HL-60/S4 (cell line): ENCODE results near the gene ABCG4.
"Not testable (repeated sequence)": the region's sequence is repeated elsewhere in the genome, so short reads cannot be mapped to it uniquely, and the experiment has no call there.

Experiments used
- in situ Hi-C: fragments of 300-500 bp; cut with MboI; formaldehyde crosslinking; loops from 2 replicates; pipeline ENCODE4 v1.14.3; 2022; ENCODE audit warnings: low sequenced_read_pairs

Gene ABCG4

DNA sequence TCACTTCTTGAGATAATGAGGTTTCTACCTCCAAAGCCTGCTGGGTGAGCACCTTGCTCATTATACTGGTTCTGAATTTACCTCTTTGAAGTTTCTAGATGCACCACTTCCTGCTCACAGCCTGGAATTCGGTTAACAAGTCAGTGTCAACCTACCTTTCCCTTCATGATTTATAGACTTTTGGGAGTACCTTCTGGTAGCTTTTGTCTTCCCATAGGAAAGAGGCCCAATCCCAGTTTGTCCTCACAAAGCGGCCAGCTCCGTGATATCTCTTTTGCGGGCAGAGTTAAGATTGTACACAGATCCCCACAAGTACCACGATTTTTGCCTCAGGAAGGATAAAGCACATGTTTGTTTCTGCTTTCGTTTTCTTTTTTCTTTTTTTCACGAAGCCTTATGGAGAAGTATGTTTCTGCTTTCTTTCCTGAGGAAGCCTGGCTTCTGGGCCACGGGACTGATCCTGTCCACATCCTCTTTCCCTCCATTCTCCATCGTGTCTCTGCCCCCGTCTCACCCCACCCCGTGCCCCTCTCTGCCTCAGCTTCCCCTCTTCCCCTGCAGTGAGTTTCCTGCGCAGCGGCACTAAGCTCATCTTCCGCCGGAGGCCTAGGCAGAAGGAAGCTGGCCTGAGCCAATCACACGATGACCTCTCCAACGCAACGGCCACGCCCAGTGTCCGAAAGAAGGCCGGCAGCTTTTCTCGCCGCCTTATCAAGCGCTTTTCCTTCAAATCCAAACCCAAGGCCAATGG is 33.2 kb upstream of the ABCG4 start:
- in situ Hi-C loops, result no loop called here

DNA sequence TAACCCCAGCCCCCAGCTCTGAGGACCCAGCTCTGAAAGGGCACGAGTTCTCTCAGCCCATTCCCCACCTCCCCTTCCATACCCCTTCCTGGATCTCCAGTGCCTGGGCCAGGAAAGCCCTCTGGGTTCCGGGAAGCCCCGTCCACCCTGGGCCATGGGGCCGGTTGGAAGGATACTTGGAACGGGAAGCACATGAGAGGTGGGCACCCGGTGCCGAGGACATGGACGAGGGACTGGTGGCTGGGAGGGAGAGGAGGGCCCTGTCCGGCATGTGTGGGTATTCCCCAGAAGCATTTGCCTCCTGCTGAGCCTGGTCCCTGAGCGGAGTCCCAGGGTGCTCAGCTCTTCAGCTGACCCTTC is 32.6 kb upstream of the ABCG4 start:
- in situ Hi-C loops, result no loop called here

DNA sequence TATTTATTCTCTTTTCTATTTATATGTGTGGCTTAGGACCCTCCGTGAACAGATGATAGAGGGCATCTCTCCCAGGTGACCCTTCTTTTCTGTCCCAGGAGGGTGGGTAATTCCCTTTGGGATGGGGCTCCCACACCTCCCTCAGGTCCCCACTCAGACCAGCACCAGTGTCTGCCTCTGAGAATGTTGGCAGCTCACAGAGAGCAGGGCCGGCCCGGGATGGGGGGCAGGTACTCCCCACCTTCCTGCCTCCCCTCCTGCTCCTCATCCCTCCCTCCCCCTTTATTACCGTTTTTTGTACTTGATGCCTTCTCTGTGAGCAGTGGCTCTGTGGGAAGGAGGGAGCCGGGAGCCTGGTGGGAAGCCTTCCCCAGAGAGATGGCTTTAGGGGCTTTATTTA is 32.3 kb upstream of the ABCG4 start:
- in situ Hi-C loops, result no loop called here

DNA sequence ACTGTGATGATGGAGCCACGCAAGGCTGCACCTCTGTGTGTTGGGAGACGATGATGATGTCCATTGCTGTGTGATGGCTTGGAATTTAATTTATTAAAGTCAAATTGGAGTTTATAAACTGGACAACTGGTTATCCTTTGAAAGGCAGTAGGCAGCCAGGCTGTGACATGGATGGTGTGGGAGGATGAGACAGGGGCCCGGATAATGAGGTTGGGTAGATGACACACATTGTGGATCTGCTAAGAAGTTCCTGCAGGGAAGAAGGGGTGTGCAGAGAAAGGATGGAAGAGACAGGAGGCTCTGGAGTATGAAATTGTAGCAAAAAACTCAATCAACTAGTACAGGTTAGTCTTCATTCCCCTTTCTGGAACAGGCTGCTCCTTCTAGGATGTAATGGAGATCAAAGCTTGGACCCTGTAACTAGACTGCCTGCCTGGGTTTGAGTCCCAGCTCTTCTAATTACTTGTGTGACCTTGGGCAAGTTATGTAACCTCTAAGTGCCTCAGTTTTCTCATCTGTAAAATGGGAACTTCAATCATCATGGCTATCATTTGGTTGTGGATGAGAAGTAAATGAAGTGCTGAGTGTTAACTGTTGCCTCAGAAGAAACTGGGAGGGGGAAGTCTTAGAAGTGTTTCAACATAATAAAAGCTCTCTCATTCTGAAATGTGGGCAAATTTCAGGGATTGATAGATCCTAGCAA is 31.7 kb upstream of the ABCG4 start:
- in situ Hi-C loops, result no loop called here

DNA sequence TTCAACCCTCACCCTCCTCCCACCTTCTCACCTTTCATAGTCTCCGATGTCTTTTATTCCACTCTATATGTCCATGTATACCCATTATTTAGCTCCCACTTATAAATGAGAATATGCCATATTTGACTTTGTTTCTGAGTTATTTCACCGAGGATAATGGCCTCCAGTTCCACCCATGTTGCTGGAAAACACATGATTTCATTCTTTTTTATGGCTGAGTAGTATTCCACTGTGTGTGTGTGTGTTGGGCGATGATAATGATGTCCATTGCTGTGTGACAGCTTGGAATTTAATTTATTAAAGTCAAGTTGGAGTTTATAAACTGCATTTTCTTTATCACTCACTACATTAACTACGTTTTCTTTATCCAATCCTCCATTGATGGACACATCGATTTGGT is 30.6 kb upstream of the ABCG4 start:
- in situ Hi-C loops, result no loop called here

DNA sequence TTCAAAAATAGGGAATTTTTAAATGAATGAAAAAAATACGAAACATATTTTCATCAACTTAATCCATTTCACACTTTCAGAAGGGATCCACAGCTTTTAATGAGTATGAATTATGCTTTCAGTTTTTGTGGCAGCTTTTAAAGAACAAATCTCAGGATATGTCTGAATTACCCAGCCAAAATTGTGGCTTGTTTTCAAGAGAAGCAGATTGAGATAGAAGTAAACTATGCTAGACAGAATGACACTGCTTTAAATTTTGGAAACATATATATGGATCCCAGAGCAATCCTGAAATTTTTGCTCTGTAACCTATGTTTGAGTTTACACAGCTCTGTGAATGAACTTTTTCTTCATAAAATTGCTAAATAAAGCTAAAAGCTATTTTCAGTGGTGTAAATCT is 29.9 kb upstream of the ABCG4 start:
- in situ Hi-C loops, result no loop called here

DNA sequence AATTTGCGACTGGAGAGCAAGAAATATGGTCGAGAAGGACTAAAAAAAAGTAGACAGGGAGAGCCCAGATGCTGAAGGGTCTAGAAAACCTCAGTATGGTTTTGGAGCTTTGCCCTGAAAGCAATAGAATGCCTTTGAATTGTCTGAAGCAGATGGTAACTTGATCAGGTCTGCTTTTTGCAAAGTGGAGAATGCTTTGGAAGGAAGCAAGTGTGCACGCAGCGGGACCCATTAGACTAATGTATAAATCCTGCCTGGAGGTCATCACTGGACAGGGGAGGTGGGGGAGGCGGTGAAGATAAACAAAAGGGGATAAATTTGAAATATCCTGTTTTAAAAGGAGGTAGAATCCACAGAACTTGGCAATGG is 28.2 kb upstream of the ABCG4 start:
- in situ Hi-C loops, result no loop called here

DNA sequence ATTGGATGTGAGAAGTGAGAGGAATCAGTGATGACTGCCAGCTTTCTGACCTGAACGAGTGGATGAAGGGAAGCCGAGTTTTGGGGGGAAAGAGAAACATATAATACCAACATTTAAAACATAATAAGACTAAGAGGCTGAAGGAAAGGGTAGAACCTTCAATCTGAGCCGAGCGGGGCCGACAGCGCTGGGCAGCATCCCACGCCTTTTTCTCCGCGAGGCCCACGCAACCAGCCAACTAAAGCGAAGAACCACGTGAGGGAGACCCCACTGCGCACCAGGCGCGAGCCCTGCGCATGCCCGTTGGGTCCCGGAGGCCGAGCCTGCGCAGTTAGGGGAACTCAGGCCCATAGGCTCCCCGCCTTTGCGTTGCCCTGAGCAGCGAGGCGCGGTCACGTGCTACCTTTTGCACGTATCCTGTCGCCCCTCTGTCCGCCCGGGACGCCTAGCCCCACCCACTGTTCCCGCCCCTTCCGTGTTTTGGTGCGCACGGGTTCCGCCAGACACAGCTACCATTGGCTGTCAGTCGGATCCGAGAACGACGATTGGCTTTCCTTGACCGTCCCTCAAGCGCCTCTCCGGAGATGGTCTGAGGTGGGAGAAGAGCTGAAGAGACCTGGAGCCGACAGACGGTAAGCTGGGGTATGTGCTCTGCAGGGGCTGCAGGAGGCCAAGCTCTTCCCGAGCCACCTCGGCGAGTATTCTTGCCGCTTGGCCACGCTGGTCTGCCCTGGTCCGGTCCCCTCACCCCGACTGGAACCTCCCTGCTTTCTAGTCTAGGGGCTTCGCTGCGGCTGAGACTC is 27.6 kb upstream of the ABCG4 start, which contains the start of gene HINFP:
Gene HINFP, plus strand, starts transcription at position 573 of the 803 bp plus-strand sequence. CDS start 5,365 bp downstream, outside the sequence.
- in situ Hi-C loops, result no loop called here

DNA sequence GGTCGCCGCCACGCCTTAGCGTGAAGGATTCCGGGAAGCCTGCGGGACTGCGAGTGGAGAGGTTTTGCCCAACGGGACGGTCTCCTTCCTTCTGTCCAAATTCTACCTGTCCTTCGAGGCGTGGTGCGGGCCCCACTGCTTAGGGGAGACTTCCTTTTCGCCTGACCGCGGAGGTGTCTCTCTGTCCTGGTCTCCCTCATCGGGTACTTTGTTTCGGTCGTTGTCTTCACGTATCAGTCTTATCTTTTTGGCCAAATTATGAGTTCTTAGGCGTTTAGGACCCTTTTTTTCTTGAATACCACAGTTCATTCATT is 27.1 kb upstream of the ABCG4 start:
- in situ Hi-C loops, result no loop called here

DNA sequence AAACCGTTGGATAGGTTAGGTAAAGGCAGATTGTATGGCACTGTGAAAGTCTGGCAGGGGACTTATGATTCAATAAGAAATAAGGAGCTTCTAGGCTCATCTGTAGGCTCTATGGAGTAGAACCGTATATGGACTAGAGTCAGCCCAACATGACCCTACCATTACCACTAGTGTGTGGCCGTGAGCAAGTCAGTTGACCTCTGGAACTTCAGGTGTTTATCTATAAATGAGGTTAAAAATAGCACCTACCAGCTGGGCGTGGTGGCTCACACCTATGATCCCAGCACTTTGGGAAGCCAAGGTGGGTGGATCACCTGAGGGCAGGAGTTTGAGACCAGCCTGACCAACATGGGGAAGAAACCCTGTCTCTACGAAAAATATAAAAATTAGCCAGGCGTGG is 23.0 kb upstream of the ABCG4 start:
- in situ Hi-C loops, result no loop called here

DNA sequence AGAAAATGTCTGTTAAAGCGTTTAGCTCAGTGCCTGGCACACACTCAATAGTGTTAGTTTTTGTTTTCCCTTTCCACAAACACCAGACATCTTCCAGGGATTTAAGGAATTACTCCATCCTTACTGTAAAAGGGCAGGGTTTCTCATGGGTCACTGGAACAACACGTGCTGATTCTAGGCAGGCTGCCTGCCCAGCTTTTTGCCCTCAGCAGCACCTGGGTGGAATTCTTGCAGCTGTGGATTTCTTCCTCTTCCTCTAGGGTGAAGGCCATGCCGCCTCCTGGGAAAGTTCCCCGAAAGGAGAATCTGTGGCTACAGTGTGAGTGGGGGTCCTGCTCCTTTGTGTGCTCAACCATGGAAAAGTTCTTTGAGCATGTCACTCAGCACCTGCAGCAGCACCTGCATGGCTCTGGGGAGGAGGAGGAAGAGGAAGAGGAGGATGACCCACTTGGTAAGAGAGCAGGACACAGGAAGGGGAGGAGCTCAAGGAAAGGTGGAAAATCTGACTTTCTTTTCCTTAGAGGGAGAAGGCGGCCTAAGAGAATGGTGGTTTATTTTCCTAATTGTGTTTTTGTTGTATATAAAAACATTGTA is 22.1 kb upstream of the ABCG4 start:
- in situ Hi-C loops, result no loop called here

DNA sequence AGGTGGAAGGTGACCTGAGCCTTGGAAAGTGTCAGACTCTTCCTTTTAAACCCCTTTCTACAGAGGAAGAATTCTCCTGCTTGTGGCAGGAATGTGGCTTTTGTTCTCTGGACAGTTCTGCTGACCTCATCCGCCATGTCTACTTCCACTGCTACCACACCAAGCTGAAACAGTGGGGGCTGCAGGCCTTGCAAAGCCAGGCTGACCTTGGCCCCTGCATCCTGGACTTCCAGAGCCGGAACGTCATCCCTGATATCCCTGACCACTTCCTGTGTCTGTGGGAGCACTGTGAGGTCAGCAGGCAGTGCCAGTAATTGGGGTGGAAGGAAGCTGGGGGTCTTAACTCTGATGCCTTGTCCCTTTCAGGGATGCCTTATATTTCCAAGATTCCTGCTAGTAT is 18.2 kb upstream of the ABCG4 start:
- in situ Hi-C loops, result no loop called here

DNA sequence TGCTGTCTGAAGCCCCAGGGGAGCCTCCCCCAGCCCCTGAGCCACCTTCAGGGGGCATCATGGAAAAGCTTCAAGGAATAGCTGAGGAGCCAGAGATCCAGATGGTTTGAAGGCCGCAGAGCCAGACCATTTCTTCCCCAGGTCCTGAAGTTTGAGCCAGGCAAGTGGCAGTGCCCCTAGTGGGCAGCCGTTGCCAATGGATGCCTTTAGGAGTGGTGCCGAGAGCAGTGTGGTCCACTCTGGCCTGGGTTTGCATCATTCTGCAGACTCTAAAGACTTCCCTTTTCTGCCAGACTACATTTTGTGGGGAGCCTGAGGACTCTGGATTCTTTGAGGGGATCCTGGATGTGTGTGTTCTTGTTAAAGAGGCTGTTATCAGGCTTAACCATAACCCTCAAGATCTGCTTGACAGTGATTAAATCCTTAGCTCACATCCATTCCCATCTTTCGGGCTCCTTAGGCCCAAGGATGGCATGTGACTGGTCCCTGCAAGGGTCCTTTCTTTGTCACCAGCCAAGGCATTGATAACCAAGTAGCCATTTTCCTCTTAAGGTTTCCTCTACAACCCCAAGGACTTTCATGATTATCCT is 14.4 kb upstream of the ABCG4 start:
- in situ Hi-C loops, result no loop called here

DNA sequence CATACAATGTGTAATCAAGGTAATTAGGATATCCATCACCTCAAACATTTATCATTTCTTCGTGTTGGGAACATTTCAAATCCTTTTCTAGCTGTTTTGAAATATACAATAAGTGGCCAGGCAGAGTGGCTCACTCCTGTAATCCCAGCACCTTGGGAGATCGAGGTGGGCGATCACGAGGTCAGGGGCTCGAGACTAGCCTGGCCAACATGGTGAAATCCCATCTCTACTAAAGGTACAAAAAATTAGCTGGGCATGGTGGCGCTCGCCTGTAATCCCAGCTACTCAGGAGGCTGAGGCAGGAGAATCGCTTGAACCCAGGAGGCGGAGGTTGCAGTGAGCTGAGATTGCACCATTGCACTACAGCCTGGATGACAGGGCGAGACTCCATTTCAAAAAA is 9.6 kb upstream of the ABCG4 start:
- in situ Hi-C loops, result not testable (repeated sequence)

DNA sequence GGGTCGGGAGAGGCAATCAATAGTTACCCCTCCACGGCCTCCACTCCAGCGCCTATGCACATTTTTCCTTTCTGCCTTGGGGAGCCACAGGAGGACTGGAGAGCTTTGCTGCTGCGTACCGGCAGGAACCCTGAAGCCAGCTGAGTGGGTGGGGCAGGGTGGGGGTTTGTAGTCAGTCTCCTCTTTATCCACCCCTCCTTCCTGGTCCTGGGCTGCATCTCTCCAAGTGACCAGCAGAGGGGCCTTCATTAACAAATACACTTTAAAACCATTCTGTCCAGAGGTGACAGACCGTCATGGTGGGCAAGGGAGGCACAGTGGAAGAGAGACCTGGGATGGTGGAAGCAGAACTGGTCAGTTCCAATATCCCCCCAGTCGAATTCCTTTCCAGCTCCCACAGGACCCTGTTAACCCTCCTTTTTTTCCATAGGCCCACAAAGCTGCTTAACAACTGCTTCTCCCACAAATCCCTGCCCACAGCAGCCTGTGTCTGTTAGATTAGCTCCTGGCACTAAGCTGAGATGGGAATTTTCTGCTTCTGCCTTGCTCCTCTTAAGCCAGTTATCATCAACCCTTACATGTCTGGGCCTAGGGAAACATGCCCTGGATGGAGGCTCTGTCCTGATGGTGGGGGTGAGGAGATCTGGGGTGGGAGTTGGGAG is 3.9 kb upstream of the ABCG4 start:
- in situ Hi-C loops, result no loop called here

DNA sequence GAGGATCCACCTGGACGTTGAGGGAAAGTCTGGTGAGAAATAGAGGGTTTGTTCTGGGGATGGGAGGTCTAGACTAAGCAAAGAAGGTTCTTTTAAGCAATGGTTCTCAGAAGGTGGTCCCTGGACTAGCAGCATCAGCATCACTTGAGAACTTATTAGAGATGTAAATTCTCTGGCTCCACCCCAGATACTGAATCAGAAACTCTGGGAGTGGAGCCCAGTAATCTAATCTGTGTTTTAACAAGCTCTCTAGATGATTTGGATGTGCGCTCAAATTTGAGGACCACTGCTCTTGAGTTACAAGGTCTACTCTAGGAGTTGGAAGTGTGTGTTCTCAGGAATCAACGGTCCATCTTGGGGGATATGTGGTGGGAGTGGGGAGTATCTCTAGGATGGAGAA is 3.3 kb upstream of the ABCG4 start:
- in situ Hi-C loops, result no loop called here

DNA sequence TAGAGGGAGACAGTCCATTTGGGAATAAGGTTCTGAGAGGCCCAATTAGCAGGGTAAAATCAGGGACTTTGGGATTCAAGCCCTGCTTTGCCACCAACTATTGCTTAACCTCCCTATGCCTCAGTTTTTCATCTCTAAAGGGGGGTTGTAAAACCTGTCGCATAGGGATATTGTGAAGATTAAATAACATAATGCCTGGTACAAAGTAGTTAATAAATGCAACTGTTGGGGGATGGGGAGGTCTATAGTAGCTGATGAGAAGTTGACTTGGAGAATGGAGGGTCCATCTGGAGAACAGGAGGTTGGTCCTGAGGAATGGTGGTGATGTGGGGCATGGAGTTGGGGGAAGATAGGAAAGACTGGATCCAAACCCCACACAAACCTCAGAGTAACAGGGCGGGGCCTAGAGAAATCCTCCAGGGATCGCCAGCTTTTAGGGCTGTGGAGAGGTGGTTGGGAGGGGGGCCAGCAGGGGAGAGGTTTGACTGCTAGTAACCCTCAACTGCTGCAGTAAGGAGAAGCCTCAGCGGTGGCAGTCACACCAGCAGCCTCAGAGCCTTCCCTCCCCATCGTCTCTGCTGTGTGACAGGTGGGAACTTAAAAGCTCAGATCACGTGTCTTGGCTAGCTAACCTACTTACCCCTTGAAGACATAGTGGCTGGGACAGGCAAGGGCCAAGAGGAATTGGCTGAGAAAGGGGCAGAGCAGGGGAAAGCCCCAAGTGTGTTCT is 1.1 kb upstream of the ABCG4 start:
- in situ Hi-C loops, result no loop called here

DNA sequence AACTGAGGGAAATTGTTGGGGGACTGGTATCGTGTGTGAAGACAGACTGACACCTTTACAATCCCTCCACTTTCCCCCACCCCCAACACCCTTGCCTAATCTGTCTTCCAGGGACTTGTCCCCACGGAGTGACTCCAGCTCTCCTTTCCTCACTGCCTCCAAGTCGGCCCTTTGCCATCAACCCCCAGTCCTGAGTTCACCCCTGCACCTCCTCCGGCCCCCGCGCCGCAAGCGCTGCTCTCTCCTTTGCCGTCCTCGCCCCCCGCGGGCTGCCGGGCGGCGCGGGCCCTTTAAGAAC is 183 bp upstream of the ABCG4 start:
- in situ Hi-C loops, result no loop called here

DNA sequence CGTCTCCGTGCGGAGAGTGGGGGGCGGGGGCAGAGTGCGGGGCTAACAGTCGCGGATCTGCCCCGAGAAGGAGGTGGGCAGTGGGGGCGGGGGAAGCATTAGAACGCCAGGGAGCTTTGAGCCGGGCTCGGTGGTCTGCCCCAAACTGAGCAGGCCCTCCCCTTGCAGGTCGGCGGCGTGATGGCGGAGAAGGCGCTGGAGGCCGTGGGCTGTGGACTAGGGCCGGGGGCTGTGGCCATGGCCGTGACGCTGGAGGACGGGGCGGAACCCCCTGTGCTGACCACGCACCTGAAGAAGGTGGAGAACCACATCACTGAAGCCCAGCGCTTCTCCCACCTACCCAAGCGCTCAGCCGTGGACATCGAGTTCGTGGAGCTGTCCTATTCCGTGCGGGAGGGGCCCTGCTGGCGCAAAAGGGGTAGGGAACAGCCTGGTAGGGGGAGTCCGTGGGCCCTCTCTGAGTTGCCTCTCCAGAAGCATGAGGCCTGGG is 979 bp downstream of the ABCG4 start:
- in situ Hi-C loops, result no loop called here

DNA sequence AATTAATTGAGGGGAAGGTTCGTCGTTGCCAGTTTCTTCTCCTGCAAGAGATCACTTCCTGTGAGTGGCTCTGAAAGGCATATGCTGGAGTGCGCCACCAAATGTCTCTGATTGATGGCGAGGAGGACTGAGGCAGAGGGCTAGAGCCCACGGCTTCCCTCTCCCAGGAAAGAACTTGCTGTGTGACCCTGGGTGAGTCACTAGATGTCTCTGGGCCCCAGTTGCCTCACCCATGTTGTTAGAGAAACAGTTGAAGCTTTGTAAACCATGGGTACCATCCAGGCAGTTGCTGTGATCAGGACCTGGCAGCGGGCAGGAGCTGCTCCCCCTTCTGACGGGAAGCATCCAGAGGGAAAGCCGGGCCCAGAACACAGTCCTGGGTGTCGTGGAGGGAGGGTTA is 3.2 kb downstream of the ABCG4 start:
- in situ Hi-C loops, result no loop called here
